Neuron (in vitro differentiated cells): ENCODE measurements around the gene FMC1.
"Not testable (repeated sequence)": the region's sequence is repeated elsewhere in the genome, so short reads cannot be mapped to it uniquely, and the experiment has no call there.

Experiments
- H2AFZ ChIP-seq: one replicate; pipeline ENCODE4 v1.6.1; 2013; ENCODE audit warnings: low read depth, mild to moderate bottlenecking, inconsistent platforms, low read length, moderate library complexity
- H3K27me3 ChIP-seq: one replicate; pipeline ENCODE4 v1.6.1; 2013; ENCODE audit warnings: low read length; ENCODE audit not compliant: insufficient read depth
- H3K36me3 ChIP-seq: one replicate; pipeline ENCODE4 v1.6.1; 2013; ENCODE audit warnings: low read length; ENCODE audit not compliant: insufficient read depth
- H3K4me1 ChIP-seq: one replicate; pipeline ENCODE4 v1.6.1; 2013; ENCODE audit warnings: low read length; ENCODE audit not compliant: insufficient read depth
- H3K4me3 ChIP-seq: 2 replicates; pipeline ENCODE4 v1.5.1; 2013; ENCODE audit warnings: mild to moderate bottlenecking, low read length, moderate library complexity
- H3K9me3 ChIP-seq: one replicate; pipeline ENCODE4 v1.6.1; 2013; ENCODE audit warnings: low read length

FMC1 gene

GRCh38 chr7:139341058-139341775 is at the start of gene FMC1:
Gene FMC1 (plus strand): TSS chr7:139341337. CDS start chr7:139341385, 48 bp downstream.
- H2AFZ ChIP-seq, result peak within 1 kb of the TSS; percentile 30
- H3K27me3 ChIP-seq, result no peaks in the 10 kb centered on the region
- H3K4me3 ChIP-seq, result peak within 1 kb of the TSS; percentile 90
- H3K36me3 ChIP-seq, result peaks cover 15% of the 10 kb centered on the region
- H3K4me1 ChIP-seq, result peaks cover 10% of the 10 kb centered on the region
- H3K9me3 ChIP-seq, result peaks cover 4% of the 10 kb centered on the region

- peaks cover 4% of the 10 kb centered on the region for H3K4me1 ChIP-seq
- peaks cover 31% of the 10 kb centered on the region for H3K36me3 ChIP-seq
- no peak overlapping the region for H2AFZ ChIP-seq
- H3K9me3 ChIP-seq, result no peaks in the 10 kb centered on the region
- no peak overlapping the region for H3K4me3 ChIP-seq
- no peaks in the 10 kb centered on the region for H3K27me3 ChIP-seq
Observed at GRCh38 chr7:139292821-139293220, 48.3 kb upstream of the FMC1 start.

- peaks cover 37% of the 10 kb centered on the region for H3K36me3 ChIP-seq
Observed at GRCh38 chr7:139293534-139293933, 47.6 kb upstream of the FMC1 start.

GRCh38 chr7:139294241-139294640 is 46.9 kb upstream of the FMC1 start:
- H2AFZ ChIP-seq, result no peak overlapping the region
- no peaks in the 10 kb centered on the region for H3K27me3 ChIP-seq
- no peak overlapping the region for H3K4me3 ChIP-seq
- H3K36me3 ChIP-seq, result peaks cover 41% of the 10 kb centered on the region
- H3K9me3 ChIP-seq, result no peaks in the 10 kb centered on the region
- peaks cover 6% of the 10 kb centered on the region for H3K4me1 ChIP-seq

More at GRCh38 chr7:139293534-139293933, 47.6 kb upstream of the FMC1 start:
- Histone ChIP-seq H3K27me3 (no peaks in the 10 kb centered on the region), H3K4me3 (no peak overlapping the region), H3K9me3 (no peaks in the 10 kb centered on the region), H3K4me1 (peaks cover 6% of the 10 kb centered on the region), H2AFZ (no peak overlapping the region)

- Histone ChIP-seq H3K36me3 (peaks cover 44% of the 10 kb centered on the region), H2AFZ (no peak overlapping the region), H3K27me3 (no peaks in the 10 kb centered on the region), H3K9me3 (no peaks in the 10 kb centered on the region), H3K4me1 (peaks cover 6% of the 10 kb centered on the region), H3K4me3 (no peak overlapping the region)
Observed at GRCh38 chr7:139294951-139295575, 46.1 kb upstream of the FMC1 start.

- Histone ChIP-seq H3K36me3 (peaks cover 48% of the 10 kb centered on the region), H3K9me3 (no peaks in the 10 kb centered on the region), H2AFZ (no peak overlapping the region), H3K4me3 (no peak overlapping the region), H3K4me1 (peaks cover 8% of the 10 kb centered on the region), H3K27me3 (no peaks in the 10 kb centered on the region)
Observed at GRCh38 chr7:139297795-139298194, 43.3 kb upstream of the FMC1 start.

- H2AFZ ChIP-seq, result no peak overlapping the region
- H3K27me3 ChIP-seq, result no peaks in the 10 kb centered on the region
- H3K4me3 ChIP-seq, result no peak overlapping the region
- H3K4me1 ChIP-seq, result peaks cover 8% of the 10 kb centered on the region
- no peaks in the 10 kb centered on the region for H3K9me3 ChIP-seq
- H3K36me3 ChIP-seq, result peaks cover 36% of the 10 kb centered on the region
Observed at GRCh38 chr7:139299296-139299695, 41.8 kb upstream of the FMC1 start.

- Histone ChIP-seq H3K9me3 (no peaks in the 10 kb centered on the region), H2AFZ (no peak overlapping the region), H3K4me3 (no peak overlapping the region), H3K27me3 (no peaks in the 10 kb centered on the region), H3K36me3 (peaks cover 32% of the 10 kb centered on the region), H3K4me1 (peaks cover 8% of the 10 kb centered on the region)
Observed at GRCh38 chr7:139300390-139300789, 40.7 kb upstream of the FMC1 start.

GRCh38 chr7:139304517-139304916 is 36.6 kb upstream of the FMC1 start:
- no peaks in the 10 kb centered on the region for H3K27me3 ChIP-seq
- no peaks in the 10 kb centered on the region for H3K9me3 ChIP-seq
- H3K36me3 ChIP-seq, result peaks cover 12% of the 10 kb centered on the region
- peaks cover 2% of the 10 kb centered on the region for H3K4me1 ChIP-seq
- H2AFZ ChIP-seq, result no peak overlapping the region
- H3K4me3 ChIP-seq, result no peak overlapping the region

- Histone ChIP-seq H3K36me3 (no peaks in the 10 kb centered on the region), H3K4me3 (no peak overlapping the region), H3K9me3 (no peaks in the 10 kb centered on the region), H3K27me3 (no peaks in the 10 kb centered on the region), H3K4me1 (no peaks in the 10 kb centered on the region), H2AFZ (no peak overlapping the region)
Observed at GRCh38 chr7:139317939-139318505, 23.1 kb upstream of the FMC1 start.

GRCh38 chr7:139321071-139321745 is 19.9 kb upstream of the FMC1 start:
- no peaks in the 10 kb centered on the region for H3K9me3 ChIP-seq
- no peak overlapping the region for H2AFZ ChIP-seq
- no peak overlapping the region for H3K4me3 ChIP-seq
- no peaks in the 10 kb centered on the region for H3K27me3 ChIP-seq
- no peaks in the 10 kb centered on the region for H3K36me3 ChIP-seq
- H3K4me1 ChIP-seq, result no peaks in the 10 kb centered on the region

GRCh38 chr7:139324709-139325108 is 16.4 kb upstream of the FMC1 start:
- not testable (repeated sequence) for H3K4me3 ChIP-seq, H3K9me3 ChIP-seq, H2AFZ ChIP-seq, H3K4me1 ChIP-seq, H3K36me3 ChIP-seq, H3K27me3 ChIP-seq

- no peak overlapping the region for H3K4me3 ChIP-seq
- H3K4me1 ChIP-seq, result no peaks in the 10 kb centered on the region
- H2AFZ ChIP-seq, result no peak overlapping the region
- no peaks in the 10 kb centered on the region for H3K27me3 ChIP-seq
- no peaks in the 10 kb centered on the region for H3K9me3 ChIP-seq
- H3K36me3 ChIP-seq, result no peaks in the 10 kb centered on the region
Observed at GRCh38 chr7:139328375-139328774, 12.8 kb upstream of the FMC1 start.
